ENCODE measurements around the gene KLHL17.

- TF ChIP-seq CTCF (IDR thresholded peaks at IDR 0.05; ENCODE audit: low read length): no peak
- TF ChIP-seq EZH2 (IDR thresholded peaks at IDR 0.05; ENCODE audit: borderline replicate concordance, low read length): no peak
Observed at GRCh38 chr1:981955-982558, 21.7 kb downstream of the KLHL17 start, which contains the start of gene PERM1.
